Thyroid gland (tissue), 4 donors: ENCODE results near the gene DOK7. TPM values are rescaled to one million over a fixed set of nuclear protein-coding genes. Genes with fewer than 3 reads are reported as not detected.

Experiments used
- DNase-seq, 2 donors: peaks; one replicate each; pipeline ENCODE4 v3.0.0-alpha.2; 2019
- H3K27ac ChIP-seq, 3 donors: fragments of 200-600 bp; sonication (generic); 1 replicate in 2 of 3; 2 replicates in 1 of 3; pipeline ENCODE4 v1.5.1; 2016 to 2019; ENCODE audit warnings: mild to moderate bottlenecking in 1 of 3, moderate library complexity in 1 of 3
- H3K27me3 ChIP-seq: fragments of 200-600 bp; sonication (generic); one replicate; pipeline ENCODE4 v1.5.1; 2019
- H3K36me3 ChIP-seq, 2 donors: fragments of 200-600 bp; sonication (generic); one replicate each; pipeline ENCODE4 v1.5.1; 2016 to 2019
- H3K4me1 ChIP-seq, 2 donors: fragments of 200-600 bp; sonication (generic); one replicate each; pipeline ENCODE4 v1.5.1; 2017 to 2019
- H3K4me3 ChIP-seq, 3 donors: fragments of 200-600 bp; sonication (generic); replicated peaks in 1 of 3; 1 replicate in 2 of 3; 2 replicates in 1 of 3; pipeline ENCODE4 v1.5.1; 2016; ENCODE audit warnings: mild to moderate bottlenecking in 1 of 3
- H3K9me3 ChIP-seq: fragments of 200-600 bp; sonication (generic); one replicate; pipeline ENCODE4 v1.5.1; 2017
- CTCF ChIP-seq, 6 experiments: fragments of 200-600 bp in 3 of 6; fragments of 450-650 bp in 3 of 6; sonication (generic) in 3 of 6; IDR thresholded peaks; one replicate each; pipeline ENCODE4 v1.5.1; 2016 to 2019; ENCODE audit warnings: antibody characterized with exemption in 6 of 6, mild to moderate bottlenecking in 2 of 6, inconsistent platforms in 1 of 6, moderate library complexity in 1 of 6
- POLR2A ChIP-seq, 2 donors: fragments of 450-650 bp; IDR thresholded peaks; one replicate each; pipeline ENCODE4 v1.6.1; 2017; ENCODE audit warnings: antibody characterized with exemption in 2 of 2, mild to moderate bottlenecking in 2 of 2, moderate library complexity in 1 of 2
- WGBS, 2 donors: methylation state at CpG; one replicate each; pipeline ENCODE4 v1.1.5; 2017; 5-methylcytosine and 5-hydroxymethylcytosine counted together
- intact Hi-C: fragments of 100-400 bp; cut with DNase I; formaldehyde crosslinking; loops from one replicate; pipeline ENCODE4 v1.15.1; 2023
- total RNA-seq, 4 donors: library from RNA; depleted of rRNA; stranded (reverse); fragments of >200 nt; gene quantifications; one replicate each; pipeline ENCODE4 v1.2.3, GENCODE V29; 2016

Gene DOK7
- total RNA-seq, 4 donors from 2014 or later = 0.25 to 2.7 (median 0.52) TPM

- H3K36me3 ChIP-seq = peaks cover 0 to 5% of the 10 kb centered on the region in 2 donors
- WGBS, 2 donors = 92 to 97% methylated on average over 31 to 32 of the region's 32 CpGs
These were observed 29.8 kb upstream of the DOK7 start for GRCh38 chr4:3433138-3433869.

GRCh38 chr4:3434881-3435685 is 28.0 kb upstream of the DOK7 start:
- Histone ChIP-seq H3K27me3 (no peaks in the 10 kb centered on the region), H3K4me3 (no peak overlapping the region), H3K36me3 (peaks cover 0 to 5% of the 10 kb centered on the region in 2 donors), H3K4me1 (no peaks in the 10 kb centered on the region), H3K9me3 (no peaks in the 10 kb centered on the region), H3K27ac (no peak overlapping the region)
- 75 to 81% methylated on average over 9 to 10 of the region's 16 CpGs for WGBS, 2 donors
- TF ChIP-seq CTCF (IDR thresholded peaks at IDR 0.05) = no peak
- no peak for TF ChIP-seq POLR2A (IDR thresholded peaks at IDR 0.05)
- DNase-seq = no peak
- intact Hi-C loops = no loop called here

More at GRCh38 chr4:3433138-3433869, 29.8 kb upstream of the DOK7 start:
- H3K9me3 ChIP-seq = no peaks in the 10 kb centered on the region
- no peaks in the 10 kb centered on the region for H3K4me1 ChIP-seq
- H3K27me3 ChIP-seq = no peaks in the 10 kb centered on the region
- DNase-seq = no peak
- intact Hi-C loops = no loop called here
- no peak overlapping the region for H3K27ac ChIP-seq
- TF ChIP-seq CTCF (IDR thresholded peaks at IDR 0.05) = no peak
- TF ChIP-seq POLR2A (IDR thresholded peaks at IDR 0.05) = no peak
- H3K4me3 ChIP-seq = no peak overlapping the region

- peaks cover 0 to 3% of the 10 kb centered on the region in 2 donors for H3K36me3 ChIP-seq
- TF ChIP-seq POLR2A (IDR thresholded peaks at IDR 0.05) (no peak), CTCF (IDR thresholded peaks at IDR 0.05) (no peak)
- WGBS, 2 donors = 71 to 85% methylated on average over 3 to 4 of the region's 4 CpGs
- H3K4me3 ChIP-seq = no peak overlapping the region
- no peaks in the 10 kb centered on the region for H3K4me1 ChIP-seq
- no peaks in the 10 kb centered on the region for H3K9me3 ChIP-seq
- DNase-seq = no peak
- no peak overlapping the region for H3K27ac ChIP-seq
- intact Hi-C loops = no loop called here
- no peaks in the 10 kb centered on the region for H3K27me3 ChIP-seq
These were observed 27.5 kb upstream of the DOK7 start for GRCh38 chr4:3435686-3435956.

- 78 to 86% methylated on average over 8 to 11 of the region's 22 CpGs for WGBS, 2 donors
- intact Hi-C loops = no loop called here
- H3K27ac ChIP-seq = no peak overlapping the region
- no peaks in the 10 kb centered on the region for H3K9me3 ChIP-seq
- no peaks in the 10 kb centered on the region for H3K27me3 ChIP-seq
- H3K4me3 ChIP-seq = no peak overlapping the region
- no peaks in the 10 kb centered on the region for H3K4me1 ChIP-seq
- TF ChIP-seq POLR2A (IDR thresholded peaks at IDR 0.05) = no peak
- no peak for TF ChIP-seq CTCF (IDR thresholded peaks at IDR 0.05)
- DNase-seq = no peak
- no peaks in the 10 kb centered on the region for H3K36me3 ChIP-seq
These were observed 26.9 kb upstream of the DOK7 start for GRCh38 chr4:3436048-3436797.
